HepG2 (cell line): ENCODE results near the gene CHMP6. TPM values are rescaled to one million over a fixed set of nuclear protein-coding genes. Genes with fewer than 3 reads are reported as not detected.
A peak's percentile ranks its signal among the peaks of the same experiment; 100 is the strongest.

Experiments used
- ATAC-seq: fragments of 200-7000 bp; cut with Tn5 transposase; 3 replicates; pipeline ENCODE4 v1.9.1; 2020; ENCODE audit warnings: mild to moderate bottlenecking, moderate library complexity
- BruUV-seq: library from RNA; stranded (reverse); fragments of 400-500 nt; replicated peaks from 2 replicates; lab custom pipeline; 2021; lab: Mats Ljungman, UMichigan
- CTCF ChIA-PET: fragments of 300-600 bp; formaldehyde crosslinking; extraction: SDS; loops from one replicate; lab custom pipeline; 2021; ENCODE audit warnings: low total read pairs, inconsistent platforms, low intra/inter-chr PET ratio; lab: Yijun Ruan, JAX
- POLR2A ChIA-PET: fragments of 350-600 bp; sonication (Branson Sonifier 250); formaldehyde crosslinking; loops from one replicate; lab custom pipeline; 2020; ENCODE audit warnings: antibody characterized with exemption, inconsistent platforms; lab: Yijun Ruan, JAX
- DNase-seq: peaks from one replicate; pipeline ENCODE4 v3.0.0-alpha.2; 2015; ENCODE audit warnings: low spot score
- FAIRE-seq: peaks from 3 replicates; lab custom pipeline; 2011; peaks lifted over from hg19 to GRCh38; lab: Jason Lieb, UNC
- H2AFZ ChIP-seq: one replicate; pipeline ENCODE4 v1.6.1; 2011; ENCODE audit warnings: low read length, inconsistent platforms
- H3K27ac ChIP-seq: fragments of 300-600 bp; 3 replicates; pipeline ENCODE4 v1.8.0; 2011; ENCODE audit warnings: mixed run types, mild to moderate bottlenecking, mixed read lengths, low read length, inconsistent platforms; ENCODE audit not compliant: insufficient read depth; ENCODE audit errors: extremely low read length
- H3K27me3 ChIP-seq, 2 experiments: fragments of 200-600 bp in 1 of 2; 2 replicates in 1 of 2; 3 replicates in 1 of 2; pipeline versions ENCODE4 v1.6.0 to v1.8.0; 2011; ENCODE audit warnings: low read length in 2 of 2, mild to moderate bottlenecking in 2 of 2, moderate library complexity in 2 of 2, inconsistent platforms in 1 of 2; ENCODE audit not compliant: insufficient read depth in 2 of 2, control insufficient read depth in 1 of 2
- H3K36me3 ChIP-seq, 2 experiments: fragments of 200-600 bp in 1 of 2; replicated peaks in 1 of 2; 2 replicates in 1 of 2; 3 replicates in 1 of 2; pipeline versions ENCODE4 v1.5.1 to v1.8.0; 2011; ENCODE audit warnings: low read length in 2 of 2, inconsistent platforms in 1 of 2; ENCODE audit not compliant: insufficient read depth in 2 of 2, control insufficient read depth in 1 of 2
- H3K4me1 ChIP-seq: 2 replicates; pipeline ENCODE4 v1.5.1; 2012; ENCODE audit warnings: low read length, inconsistent platforms; ENCODE audit not compliant: insufficient read depth
- H3K4me2 ChIP-seq: 2 replicates; pipeline ENCODE4 v1.6.0; 2011; ENCODE audit warnings: low read depth, low read length, inconsistent platforms
- H3K4me3 ChIP-seq, 3 experiments: fragments of 200-600 bp in 1 of 3; sonication (generic), shearing (Covaris generic) in 1 of 3; replicated peaks in 1 of 3; 2 replicates each; pipeline ENCODE4 v1.5.1; 2011 to 2016; ENCODE audit warnings: low read length in 3 of 3, inconsistent platforms in 2 of 3, low read depth in 2 of 3, mild to moderate bottlenecking in 2 of 3, control low read depth in 1 of 3, mixed read lengths in 1 of 3; ENCODE audit not compliant: insufficient read depth in 1 of 3
- H3K79me2 ChIP-seq: one replicate; pipeline ENCODE4 v1.6.1; 2011; ENCODE audit warnings: low read length, inconsistent platforms; ENCODE audit not compliant: insufficient read depth
- H3K9ac ChIP-seq: 2 replicates; pipeline ENCODE4 v1.6.0; 2011; ENCODE audit warnings: mild to moderate bottlenecking, low read depth, low read length, inconsistent platforms; ENCODE audit not compliant: insufficient read depth
- H3K9me3 ChIP-seq: 2 replicates; pipeline ENCODE4 v1.5.1; 2012; ENCODE audit warnings: mild to moderate bottlenecking, low read length
- H4K20me1 ChIP-seq: 2 replicates; pipeline ENCODE4 v1.6.0; 2011; ENCODE audit warnings: inconsistent platforms, mild to moderate bottlenecking, low read length, moderate library complexity; ENCODE audit not compliant: insufficient read depth
- CREB1 ChIP-seq, 2 experiments: fragments of 450-650 bp in 1 of 2; IDR thresholded peaks; 2 replicates each; pipeline ENCODE4 v1.6.1; 2016 to 2017; ENCODE audit warnings: control low read depth in 1 of 2, mild to moderate bottlenecking in 1 of 2, missing compliant biosample characterization in 1 of 2, missing genetic modification characterization in 1 of 2
- HDAC1 ChIP-seq: sonication (generic); formaldehyde crosslinking; IDR thresholded peaks from 2 replicates; pipeline ENCODE4 v1.5.1; 2020; ENCODE audit warnings: mild to moderate bottlenecking, missing genetic modification reagents
- NCOR1 ChIP-seq: fragments of 200-600 bp; sonication (generic); IDR thresholded peaks from 2 replicates; pipeline ENCODE4 v1.7.0; 2017; ENCODE audit warnings: antibody characterized with exemption, low read length, borderline replicate concordance
- RFXANK ChIP-seq: IDR thresholded peaks from 2 replicates; pipeline ENCODE4 v1.6.1; 2016
- ZNF816 ChIP-seq: sonication (generic); formaldehyde crosslinking; IDR thresholded peaks from 2 replicates; pipeline ENCODE4 v1.8.0; 2022; ENCODE audit warnings: missing genetic modification reagents, mild to moderate bottlenecking, borderline replicate concordance
- WGBS: methylation state at CpG from one replicate; pipeline ENCODE4 v1.1.6; 2017; ENCODE audit warnings: low lambda C conversion rate; 5-methylcytosine and 5-hydroxymethylcytosine counted together
- in situ Hi-C: cut with HindIII; loops from 2 replicates; pipeline ENCODE4 v1.10.0; 2017; ENCODE audit warnings: low pct_unique_long_range_greater_than_20kb; ENCODE audit not compliant: extremely low pct_ligation_motif_present
- intact Hi-C: fragments of 100-400 bp; cut with micrococcal nuclease; formaldehyde crosslinking; loops from one replicate; pipeline ENCODE4 v1.10.0; 2022; ENCODE audit not compliant: unreplicated experiment
- polyA plus RNA-seq, 8 experiments: library from polyadenylated mRNA; depleted of rRNA in 3 of 8; stranded (reverse) in 7 of 8; unstranded in 1 of 8; fragments of >200 nt; fragmentation: Illumina TruSeq in 4 of 8; extraction: Trizol in 4 of 8; gene quantifications; 2 replicates each; pipeline versions ENCODE4 v1.2.1 to v1.2.3, GENCODE V29; 2011 to 2016; ENCODE audit warnings: low read depth in 4 of 8, missing spikeins in 1 of 8, mixed read lengths in 1 of 8; ENCODE audit not compliant: insufficient read depth in 1 of 8
- total RNA-seq, 5 experiments: library from RNA; depleted of rRNA; stranded (reverse); fragments of >200 nt; fragmentation: Illumina TruSeq; extraction: Trizol; gene quantifications; 2 replicates each; pipeline ENCODE4 v1.2.3, GENCODE V29; 2016; ENCODE audit warnings: low read depth in 1 of 5
- TF ChIP-seq, protein P1 (sequence below): sonication (generic); formaldehyde crosslinking; IDR thresholded peaks from 2 replicates; pipeline ENCODE4 v1.5.0; 2020; ENCODE audit warnings: missing genetic modification reagents, mild to moderate bottlenecking, borderline replicate concordance

Gene CHMP6
- total and polyA plus RNA-seq, 2 of the 13 experiments (the other 11 are each of a cell fraction or from before 2014, with no cell fraction given) = 11.1 to 24.2 TPM

DNA sequence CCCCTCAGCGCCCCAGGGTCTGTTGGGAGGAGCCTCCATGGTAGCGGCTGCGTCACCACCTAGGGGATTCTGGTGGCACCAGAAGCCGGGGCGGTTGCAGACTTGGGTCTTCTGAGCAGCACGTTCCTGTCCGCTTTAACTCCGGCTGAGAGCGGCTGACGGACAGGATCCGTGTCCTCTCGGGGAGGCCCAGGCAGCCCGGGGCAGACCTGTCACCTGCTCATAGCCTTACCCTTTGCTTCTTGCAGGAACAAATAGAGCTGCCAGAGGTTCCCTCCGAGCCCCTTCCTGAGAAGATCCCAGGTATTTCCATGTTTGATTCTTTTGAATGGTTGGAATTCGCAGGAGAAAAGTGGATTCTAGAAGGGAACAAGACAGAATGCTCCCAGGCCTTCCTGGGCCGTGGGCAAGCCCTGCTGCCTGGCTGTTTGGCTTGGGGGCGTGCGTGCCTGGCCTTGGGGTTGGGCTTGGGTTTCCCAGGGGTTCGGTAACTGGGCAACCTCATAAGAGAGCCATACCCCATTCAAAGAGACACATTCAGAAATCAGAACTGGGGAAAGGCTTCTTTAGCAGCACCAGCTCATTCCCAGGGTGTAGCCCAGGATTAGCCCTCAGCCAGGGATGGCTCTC is 6.6 kb downstream of the CHMP6 start:
- no peak overlapping the region for H3K4me3 ChIP-seq
- FAIRE-seq (no peak), ATAC-seq (no peak), DNase-seq (no peak)
- peaks cover 36% of the 10 kb centered on the region for H3K4me1 ChIP-seq
- H3K36me3 ChIP-seq = peaks cover 30 to 47% of the 10 kb centered on the region in 2 experiments
- H3K27me3 ChIP-seq = peaks cover 0 to 12% of the 10 kb centered on the region in 2 experiments; a peak in 3 of 5 replicates
- H3K27ac ChIP-seq = no peak overlapping the region
- 99% methylated on average over 19 of the region's 19 CpGs for WGBS
- no peak for TF ChIP-seq ZNF816 (CRISPR knock-in tag)
- TF ChIP-seq RFXANK = no peak
- TF ChIP-seq, protein P1, sequence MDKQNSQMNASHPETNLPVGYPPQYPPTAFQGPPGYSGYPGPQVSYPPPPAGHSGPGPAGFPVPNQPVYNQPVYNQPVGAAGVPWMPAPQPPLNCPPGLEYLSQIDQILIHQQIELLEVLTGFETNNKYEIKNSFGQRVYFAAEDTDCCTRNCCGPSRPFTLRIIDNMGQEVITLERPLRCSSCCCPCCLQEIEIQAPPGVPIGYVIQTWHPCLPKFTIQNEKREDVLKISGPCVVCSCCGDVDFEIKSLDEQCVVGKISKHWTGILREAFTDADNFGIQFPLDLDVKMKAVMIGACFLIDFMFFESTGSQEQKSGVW (CRISPR knock-in tag) = no peak
- TF ChIP-seq CREB1 (IDR thresholded peaks at IDR 0.05) = no peak
- TF ChIP-seq CREB1 (CRISPR knock-in tag; IDR thresholded peaks at IDR 0.05) = no peak
- TF ChIP-seq NCOR1 = no peak
- 0 out of 2 replicates have a peak, but pooled peaks have one; percentile 19 for TF ChIP-seq HDAC1 (CRISPR knock-in tag)
- 0 out of 2 replicates have a peak, but pooled peaks cover 4% of the 10 kb centered on the region for H4K20me1 ChIP-seq
- no peak overlapping the region for H3K9ac ChIP-seq
- no peaks in the 10 kb centered on the region for H3K9me3 ChIP-seq
- intact Hi-C loops = no loop called here
- no peak overlapping the region for H3K4me2 ChIP-seq
- no peaks in the 10 kb centered on the region for H3K79me2 ChIP-seq
- POLR2A ChIA-PET = interaction anchor here (0.6 kb wide), 1 partner anchor 53 kb away, joined by 3 read pairs; no protein-coding TSS in a partner anchor
- H2AFZ ChIP-seq = no peak overlapping the region
- in situ Hi-C loops = no loop called here
- CTCF ChIA-PET = no interaction called here
- no TSS peak for BruUV-seq
